HG02759 (cell line): ENCODE results near the gene OR2A2.
"Not testable (repeated sequence)": the region's sequence is repeated elsewhere in the genome, so short reads cannot be mapped to it uniquely, and the experiment has no call there.

Source experiments
- ATAC-seq: cut with Tn5 transposase; IDR thresholded peaks from one replicate; pipeline ENCODE4 v1.9.1; 2021; ENCODE audit warnings: mild to moderate bottlenecking, moderate library complexity; ENCODE audit not compliant: unreplicated experiment

Gene OR2A2

GRCh38 chr7:144109283-144109682, at the start of gene OR2A2:
OR2A2 (plus strand) TSS chr7:144109583; CDS start chr7:144109583, 0 bp downstream.
- ATAC-seq, result no peak

GRCh38 chr7:144063710-144064109, 45.7 kb upstream of the OR2A2 start:
- ATAC-seq, result no peak

- ATAC-seq, result no peak
Measured at GRCh38 chr7:144069511-144069910, 39.9 kb upstream of the OR2A2 start, which contains the start of gene OR2A25. OR2A25 (plus strand) TSS chr7:144069811; CDS start chr7:144074220, 4,409 bp downstream.

GRCh38 chr7:144069953-144070352, 39.4 kb upstream of the OR2A2 start:
- ATAC-seq, result no peak

- no peak for ATAC-seq
Measured at GRCh38 chr7:144074374-144074773, 35.0 kb upstream of the OR2A2 start.

GRCh38 chr7:144085978-144086377, 23.4 kb upstream of the OR2A2 start, which contains the start of gene OR2A12:
OR2A12 (plus strand) TSS chr7:144086278; CDS start chr7:144095108, 8,830 bp downstream.
- ATAC-seq, result no peak

- no peak for ATAC-seq
Measured at GRCh38 chr7:144086730-144087129, 22.7 kb upstream of the OR2A2 start.

- no peak for ATAC-seq
Measured at GRCh38 chr7:144087230-144087629, 22.2 kb upstream of the OR2A2 start.

- no peak for ATAC-seq
Measured at GRCh38 chr7:144090667-144091066, 18.7 kb upstream of the OR2A2 start.

- ATAC-seq, result no peak
Measured at GRCh38 chr7:144098776-144099175, 10.6 kb upstream of the OR2A2 start.

GRCh38 chr7:144100607-144101006, 8.8 kb upstream of the OR2A2 start:
- ATAC-seq, result no peak

- ATAC-seq, result no peak
Measured at GRCh38 chr7:144102041-144102440, 7.3 kb upstream of the OR2A2 start.

- ATAC-seq, result no peak
Measured at GRCh38 chr7:144105211-144105610, 4.2 kb upstream of the OR2A2 start.

- ATAC-seq, result no peak
Measured at GRCh38 chr7:144110272-144110671, 889 bp downstream of the OR2A2 start.

- ATAC-seq, result no peak
Measured at GRCh38 chr7:144113651-144114050, 4.3 kb downstream of the OR2A2 start.

- no peak for ATAC-seq
Measured at GRCh38 chr7:144118341-144118740, 9.0 kb downstream of the OR2A2 start.

- ATAC-seq, result no peak
Measured at GRCh38 chr7:144122876-144123275, 13.5 kb downstream of the OR2A2 start, which contains the start of gene OR2A14. OR2A14 (plus strand) TSS chr7:144123176; CDS start chr7:144129113, 5,937 bp downstream.

GRCh38 chr7:144127714-144128334, 18.4 kb downstream of the OR2A2 start:
- peak; percentile 100 for ATAC-seq

- ATAC-seq, result not testable (repeated sequence)
Measured at GRCh38 chr7:144129601-144130000, 20.2 kb downstream of the OR2A2 start.

- ATAC-seq, result no peak
Measured at GRCh38 chr7:144130730-144131129, 21.3 kb downstream of the OR2A2 start.

- ATAC-seq, result no peak
Measured at GRCh38 chr7:144132262-144132661, 22.9 kb downstream of the OR2A2 start.

GRCh38 chr7:144133307-144133706, 23.9 kb downstream of the OR2A2 start:
- no peak for ATAC-seq

- ATAC-seq, result no peak
Measured at GRCh38 chr7:144134116-144134515, 24.7 kb downstream of the OR2A2 start.
